Smooth muscle cell of the brain vasculature (primary cell): Measurements from ENCODE around the gene TREH.

ENCODE experiments used
- DNase-seq: peaks from one replicate; pipeline ENCODE4 v3.0.0-alpha.2; 2012; ENCODE audit warnings: low read depth, low spot score

Gene TREH

DNA sequence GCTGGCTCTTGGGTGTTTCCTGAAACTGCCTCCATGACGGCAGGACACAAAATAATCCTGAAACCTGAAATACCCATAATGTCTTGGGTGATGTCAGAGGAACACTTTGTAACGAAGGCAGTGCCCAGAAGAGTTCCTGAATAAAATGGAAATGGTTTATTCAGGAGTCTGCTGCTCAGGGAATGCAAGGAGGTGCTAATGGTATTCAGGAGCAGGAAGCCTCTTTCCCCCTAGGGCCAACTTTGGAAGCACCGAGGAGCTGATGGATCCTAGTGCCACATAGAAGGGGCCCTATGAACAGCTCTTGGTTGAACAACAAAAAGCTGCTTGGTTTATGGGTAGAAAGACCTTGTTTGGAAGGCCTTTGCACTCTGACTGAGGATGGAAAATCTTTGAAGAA lies 15.5 kb downstream of the TREH start:
- DNase-seq: no peak

DNA sequence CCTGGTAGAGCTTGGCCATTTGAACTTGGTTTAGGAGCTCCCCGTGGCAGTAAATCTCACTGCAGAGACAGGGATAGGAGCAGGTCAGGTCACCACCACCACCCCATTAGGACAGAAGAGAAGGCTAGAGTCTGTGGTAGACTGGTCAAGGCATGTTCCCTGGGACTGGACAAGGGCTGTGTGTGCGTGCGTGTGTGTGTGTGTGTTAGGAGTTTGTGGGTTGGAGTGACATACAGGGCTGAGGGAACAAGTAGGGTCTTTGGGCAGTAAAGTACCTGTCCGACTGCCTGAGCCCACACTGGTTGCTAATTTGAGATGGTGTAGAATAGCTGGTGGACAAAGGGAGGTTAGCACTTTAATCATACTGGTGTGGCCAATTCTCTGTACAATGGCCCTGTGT lies 16.1 kb downstream of the TREH start:
- no peak for DNase-seq

- DNase-seq: no peak
These were observed 16.8 kb downstream of the TREH start for GRCh38 chr11:118662401-118663271.

GRCh38 chr11:118661425-118662301 lies 17.8 kb downstream of the TREH start:
- no peak for DNase-seq

DNA sequence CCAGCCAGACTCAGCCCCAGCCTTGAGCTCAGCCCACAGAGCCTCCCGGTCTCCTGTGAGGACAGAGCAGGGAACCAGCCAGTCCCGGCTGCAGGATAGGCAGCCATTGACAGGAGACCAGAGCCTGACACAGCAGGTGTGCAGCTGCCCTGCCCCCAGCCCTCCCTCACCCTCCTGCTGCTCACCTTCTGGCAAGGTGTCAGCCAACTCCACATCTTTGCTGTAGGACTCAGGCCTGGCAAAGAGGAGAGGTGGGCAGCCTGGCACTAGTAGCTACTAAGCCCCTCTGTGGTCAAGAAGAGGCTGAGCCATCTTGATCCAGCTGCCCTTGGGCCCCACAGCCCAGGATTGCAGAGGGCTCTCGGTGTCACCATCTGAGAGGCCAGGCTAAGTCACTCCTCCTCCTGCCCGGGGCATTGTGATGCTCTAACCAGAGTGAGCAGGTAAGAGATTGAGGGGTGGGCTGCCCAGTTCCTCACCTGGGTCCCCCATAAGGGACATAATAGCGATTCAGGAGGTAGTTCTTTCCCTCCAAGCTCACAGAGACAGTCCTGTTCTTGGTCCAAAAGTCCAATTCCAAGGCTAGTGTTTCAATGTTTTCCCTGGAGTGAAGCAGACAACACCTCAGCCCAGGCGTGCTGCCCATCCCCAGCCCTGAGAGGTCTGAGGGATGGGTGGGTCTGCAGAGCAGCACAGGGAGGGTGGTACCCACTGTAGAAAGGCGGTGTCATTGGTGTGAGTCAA lies 18.6 kb downstream of the TREH start:
- DNase-seq: no peak

- no peak for DNase-seq
These were observed 19.3 kb downstream of the TREH start for GRCh38 chr11:118659953-118660680.

DNA sequence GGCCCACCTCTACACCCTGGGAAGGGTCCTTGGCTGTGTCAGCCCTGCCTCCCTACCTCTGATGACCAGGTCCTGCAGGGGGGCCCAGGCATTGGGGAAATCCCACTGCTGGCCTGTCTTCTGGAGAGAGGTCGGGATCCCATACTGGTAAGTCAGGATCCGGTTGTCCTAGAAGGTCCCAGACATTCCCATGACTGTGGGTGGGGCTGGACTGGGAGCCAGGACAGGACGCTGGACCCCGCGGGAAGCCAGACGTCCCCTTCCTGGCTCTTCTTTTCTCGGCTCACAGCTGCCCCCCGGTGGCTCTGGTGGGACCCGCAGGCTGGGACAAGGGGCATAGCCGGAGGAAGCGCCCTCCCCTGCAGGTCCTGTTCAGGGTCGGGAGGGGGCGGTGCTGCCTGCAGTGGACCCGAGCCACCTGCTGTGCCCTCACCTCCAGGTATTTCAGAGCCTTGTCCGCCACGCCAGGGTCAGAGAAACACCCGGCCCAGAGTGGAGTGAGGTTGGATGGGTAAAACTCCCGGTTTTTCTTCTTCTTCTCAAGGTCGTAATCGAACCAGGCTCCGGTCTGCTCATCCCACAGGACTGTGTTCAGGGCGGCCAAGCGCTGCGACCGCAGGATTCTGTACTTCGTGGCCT lies 20.0 kb downstream of the TREH start:
- DNase-seq: peak; percentile 63

DNA sequence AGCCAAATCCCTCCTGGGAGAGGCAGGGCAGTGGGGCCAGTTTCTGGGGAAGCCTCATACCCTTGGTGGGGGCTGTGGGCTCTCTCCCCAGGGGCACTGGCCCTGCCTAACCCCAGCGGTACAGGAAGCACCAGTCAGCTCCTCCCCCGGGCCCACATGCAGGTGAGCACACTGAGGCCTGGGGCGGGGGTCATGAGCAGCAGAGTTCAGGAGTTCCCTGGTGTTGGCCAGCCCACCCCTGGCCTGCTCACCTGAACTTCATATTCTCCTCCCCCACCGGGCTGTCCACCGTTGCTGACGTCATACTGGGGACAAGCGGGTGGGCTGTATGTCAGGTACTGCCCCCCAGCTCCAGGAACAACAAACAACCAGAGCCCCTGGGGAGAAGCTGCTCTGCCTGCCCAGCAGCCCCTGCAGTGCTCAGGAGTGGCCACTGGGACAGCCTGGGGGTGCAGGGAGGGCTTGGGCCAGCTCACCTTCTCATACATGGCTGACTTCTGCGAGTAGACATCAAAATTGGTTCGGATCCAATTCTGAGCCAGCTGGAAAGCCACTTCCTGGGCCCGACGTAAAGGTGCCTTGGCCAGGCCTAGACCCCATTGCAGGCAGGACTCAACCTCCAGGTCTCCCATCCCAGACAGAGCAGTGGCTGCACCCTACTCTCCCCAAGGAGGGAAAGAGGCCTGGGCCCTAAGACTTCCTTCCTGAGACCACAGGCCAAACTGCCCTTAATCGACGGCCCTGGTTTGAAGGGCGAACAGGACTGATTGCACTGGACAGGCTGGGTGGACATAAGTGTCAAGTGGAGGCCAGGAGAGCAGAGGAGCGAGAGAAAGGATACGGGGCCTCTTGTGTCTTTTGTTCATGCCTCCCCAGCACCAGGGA lies 20.8 kb downstream of the TREH start:
- DNase-seq: no peak

DNA sequence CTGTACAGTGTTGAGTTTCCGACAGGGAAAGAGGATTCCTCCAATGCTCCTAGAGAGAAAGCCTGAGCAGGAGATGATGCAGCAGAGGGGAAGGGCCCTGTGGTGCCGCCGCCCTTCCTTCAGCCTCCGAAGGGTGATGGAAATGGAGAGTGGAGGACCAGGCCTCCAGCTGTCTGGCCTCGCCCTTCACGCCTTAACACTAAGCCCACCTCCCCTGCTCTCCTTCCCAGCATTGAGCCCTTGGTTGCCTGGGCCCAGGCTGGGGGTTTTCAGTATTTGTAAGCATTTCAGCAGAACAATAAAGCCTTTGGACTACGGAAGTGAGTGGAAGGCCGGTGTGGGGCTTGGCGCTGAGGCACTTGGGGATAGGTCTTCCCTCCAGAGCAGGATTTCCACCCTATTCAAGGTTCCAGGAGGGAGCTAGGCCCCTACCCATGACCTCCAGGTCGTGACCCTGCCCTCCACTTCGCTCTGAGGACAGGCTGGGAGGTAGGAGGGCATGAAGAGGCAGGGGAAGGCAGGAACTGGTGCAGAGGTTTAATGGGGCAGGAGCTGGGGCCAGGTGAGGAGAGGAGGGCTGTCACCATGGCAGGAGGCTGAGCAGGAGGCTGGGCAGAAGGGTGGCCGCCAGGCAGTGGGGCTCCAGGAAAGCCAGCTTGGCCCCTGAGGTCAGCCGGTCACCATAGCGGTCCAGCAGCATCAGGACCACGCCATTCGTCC lies 21.6 kb downstream of the TREH start:
- no peak for DNase-seq

GRCh38 chr11:118657238-118657637 lies 22.2 kb downstream of the TREH start:
- no peak for DNase-seq

DNA sequence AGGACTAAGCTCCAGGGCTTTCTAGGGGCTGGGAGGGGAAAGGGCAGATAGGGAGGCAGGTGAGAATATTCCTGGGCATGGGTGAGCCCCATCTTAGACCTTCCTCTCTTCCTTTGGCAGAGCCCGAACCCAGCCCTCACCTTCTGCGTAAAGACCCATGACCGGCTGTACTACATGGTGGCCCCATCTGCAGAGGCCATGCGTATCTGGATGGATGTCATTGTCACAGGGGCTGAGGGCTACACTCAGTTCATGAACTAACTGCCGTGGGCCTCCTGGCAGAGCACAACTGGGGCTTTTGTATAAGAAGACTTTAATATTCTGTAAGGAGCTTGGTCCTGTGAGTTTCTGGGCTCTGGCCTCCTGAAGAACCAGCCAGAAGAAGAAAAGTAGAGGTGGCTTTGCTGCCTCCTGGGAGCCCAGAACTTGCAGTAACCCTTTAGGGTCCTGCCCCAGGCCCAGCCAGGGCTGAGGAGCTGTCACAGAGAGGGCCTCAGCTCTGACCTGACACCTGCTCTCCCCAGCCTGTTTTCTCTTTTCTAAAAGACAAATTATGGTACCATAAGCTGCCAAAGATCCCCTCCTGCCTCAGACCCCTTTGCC lies 22.8 kb downstream of the TREH start:
- no peak for DNase-seq

DNA sequence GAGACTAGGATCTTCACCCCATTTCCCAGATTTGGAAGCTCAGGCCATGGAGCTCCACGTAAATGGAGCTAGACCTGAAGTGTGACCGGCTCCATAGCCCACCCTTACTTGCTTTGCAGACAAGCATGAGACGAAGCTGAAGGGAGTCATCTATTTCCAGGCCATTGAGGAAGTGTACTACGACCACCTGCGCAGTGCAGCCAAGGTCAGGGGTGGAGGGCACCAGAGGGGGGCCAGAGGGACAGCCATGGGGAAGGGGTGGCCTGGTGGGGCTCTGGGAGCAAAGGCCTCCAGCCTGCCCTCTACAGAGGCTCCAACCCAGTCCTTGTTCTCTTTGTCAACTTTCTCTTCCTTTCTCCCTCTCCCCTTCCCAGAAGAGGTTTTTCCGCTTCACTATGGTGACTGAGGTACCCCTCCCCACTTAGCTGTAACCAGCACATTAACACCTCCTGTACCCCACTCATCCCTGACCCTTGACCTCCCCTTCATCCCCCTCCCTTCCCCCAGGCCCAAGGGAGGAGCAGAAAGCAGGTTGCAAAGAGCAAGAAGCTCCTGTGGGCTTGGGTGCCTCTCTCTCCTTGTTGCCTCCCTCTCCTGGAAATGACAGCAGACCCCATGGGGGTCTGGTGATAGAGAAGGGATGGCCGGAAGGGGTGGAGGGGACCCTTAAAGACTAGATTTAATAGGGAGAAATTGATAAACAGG lies 23.8 kb downstream of the TREH start:
- DNase-seq: no peak

GRCh38 chr11:118653684-118654390 lies 25.6 kb downstream of the TREH start:
- DNase-seq: no peak

- no peak for DNase-seq
These were observed 26.7 kb downstream of the TREH start for GRCh38 chr11:118652681-118653181.

DNA sequence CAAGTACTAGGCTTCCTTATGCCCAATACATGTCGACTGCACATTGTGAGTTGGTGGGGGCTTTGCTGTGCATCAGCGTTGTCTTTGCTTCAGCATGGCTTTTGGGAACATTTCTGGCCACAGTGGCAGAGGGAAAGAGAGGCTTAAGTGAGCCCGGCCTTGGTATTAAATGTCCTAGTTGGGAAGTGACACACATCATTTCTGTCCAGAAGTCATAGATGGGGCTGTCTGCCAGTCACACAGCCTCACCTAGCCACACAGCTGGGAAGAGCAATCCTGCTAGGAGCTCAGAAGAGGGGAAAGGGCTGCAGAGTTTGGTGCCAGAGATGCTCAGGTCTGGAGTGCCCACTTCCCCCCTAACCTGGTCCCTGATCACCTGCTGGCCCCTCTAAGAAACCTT lies 27.6 kb downstream of the TREH start:
- no peak for DNase-seq

DNA sequence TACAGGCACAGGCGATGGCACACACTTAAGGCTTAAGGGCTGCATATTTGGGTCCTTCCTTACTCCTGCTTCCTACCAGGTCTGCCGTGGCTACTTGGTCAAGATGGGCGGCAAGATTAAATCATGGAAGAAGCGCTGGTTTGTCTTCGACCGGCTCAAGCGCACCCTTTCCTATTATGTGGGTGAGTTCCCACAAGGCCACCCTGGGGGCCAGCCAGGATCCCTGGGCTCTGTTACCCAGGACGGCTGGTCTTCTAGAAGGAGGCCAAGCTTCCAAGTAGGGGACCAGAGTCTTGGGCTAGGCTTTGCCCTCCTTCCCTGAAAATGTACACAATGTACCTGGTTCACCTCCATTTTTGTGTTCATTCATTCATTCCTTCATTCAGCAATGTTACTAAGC lies 29.1 kb downstream of the TREH start:
- no peak for DNase-seq

GRCh38 chr11:118649941-118650340 lies 29.5 kb downstream of the TREH start:
- DNase-seq: no peak
